ENCODE measurements around the gene FBP2. TPM values are rescaled to one million over a fixed set of nuclear protein-coding genes. Genes with fewer than 3 reads are reported as not detected.

FBP2 gene
- total RNA-seq, result not detected in 2 replicates

DNA sequence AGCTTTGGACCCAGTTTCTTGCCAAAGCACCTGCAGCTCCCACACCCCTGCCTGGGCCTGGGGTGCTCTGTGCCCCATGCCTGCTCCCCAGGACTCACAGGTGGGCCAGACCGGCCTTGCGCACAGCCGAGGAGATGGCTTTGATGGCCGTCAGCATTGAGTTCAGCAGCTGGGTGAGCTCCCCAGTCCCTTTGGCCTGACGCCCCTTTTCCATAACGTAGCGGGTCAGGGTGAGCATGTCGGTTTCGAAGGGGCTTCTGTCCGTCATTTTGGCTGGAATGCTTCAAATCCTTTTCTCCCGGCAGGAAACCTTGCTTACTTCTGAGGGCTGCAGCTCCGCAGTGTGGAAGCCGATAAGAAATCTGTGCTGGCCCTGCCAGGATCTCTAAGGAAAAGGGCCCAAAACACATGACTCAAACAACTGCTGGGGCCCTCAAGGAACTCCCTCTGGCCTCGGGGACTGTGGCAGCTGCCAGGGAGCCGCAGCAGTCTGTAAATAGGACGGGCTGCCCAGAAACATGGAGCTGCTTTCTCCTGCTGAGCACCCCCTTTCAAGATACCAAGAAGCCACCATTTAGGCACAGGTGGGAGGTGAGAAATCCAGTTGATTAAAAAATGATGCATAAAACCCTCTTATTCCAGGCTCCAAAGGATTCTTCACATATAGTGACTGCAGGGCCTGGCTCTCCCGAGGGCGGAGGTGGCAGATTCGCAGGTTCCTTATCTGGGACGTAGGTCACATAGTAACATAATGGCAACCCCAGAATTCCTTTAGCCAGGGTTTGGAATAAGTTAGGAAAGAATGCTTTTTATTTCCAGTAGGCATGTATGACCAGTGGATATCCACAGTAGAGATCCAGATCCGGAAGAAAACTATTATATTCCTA is at the start of gene FBP2:
TSS of gene FBP2 (minus strand) at position 366 of the 887 bp plus-strand sequence. CDS start at position 268, 98 bp downstream.
- H3K4me1 Mint-ChIP-seq (ENCODE audit: low read depth), result no peaks in the 10 kb centered on the region

DNA sequence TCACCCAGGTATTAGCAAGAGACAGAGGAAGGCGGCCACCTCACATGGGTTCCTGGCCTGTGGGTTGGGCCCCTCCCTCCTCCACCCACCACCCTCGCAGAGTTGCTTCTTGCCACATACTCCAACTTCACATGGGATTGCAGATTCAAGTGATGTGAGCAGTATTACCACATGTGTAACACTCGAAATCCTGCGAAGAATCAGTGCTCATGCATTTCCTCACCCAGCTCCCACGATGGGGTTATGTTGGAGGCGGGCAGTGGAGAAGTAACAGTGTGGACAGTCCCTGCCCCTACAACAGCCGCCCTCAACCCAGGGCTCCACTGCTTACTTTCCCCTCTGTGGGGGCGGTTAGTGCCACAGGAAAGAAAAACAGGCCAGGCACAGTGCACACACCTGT is 49.6 kb upstream of the FBP2 start:
- Mint-ChIP-seq H3K4me3 (no peak overlapping the region), H3K27ac (no peak overlapping the region), H3K36me3 (ENCODE audit: low read depth) (no peaks in the 10 kb centered on the region), H3K4me1 (ENCODE audit: low read depth) (peaks cover 16% of the 10 kb centered on the region), H3K27me3 (ENCODE audit: insufficient read depth) (peaks cover 22% of the 10 kb centered on the region), H3K9me3 (no peaks in the 10 kb centered on the region)
- intact Hi-C loops (cut with micrococcal nuclease), result no loop called here
- no peak for DNase-seq (ENCODE audit: low spot score)

More for the DNA sequence above, at the start of gene FBP2:
- Mint-ChIP-seq H3K9me3 (no peaks in the 10 kb centered on the region), H3K27ac (no peak within 1 kb of the TSS), H3K4me3 (no peak within 1 kb of the TSS), H3K27me3 (ENCODE audit: insufficient read depth) (peaks cover 6% of the 10 kb centered on the region), H3K36me3 (ENCODE audit: low read depth) (no peaks in the 10 kb centered on the region)
- intact Hi-C loops (cut with micrococcal nuclease), result no loop called here
- DNase-seq (ENCODE audit: low spot score), result no peak

DNA sequence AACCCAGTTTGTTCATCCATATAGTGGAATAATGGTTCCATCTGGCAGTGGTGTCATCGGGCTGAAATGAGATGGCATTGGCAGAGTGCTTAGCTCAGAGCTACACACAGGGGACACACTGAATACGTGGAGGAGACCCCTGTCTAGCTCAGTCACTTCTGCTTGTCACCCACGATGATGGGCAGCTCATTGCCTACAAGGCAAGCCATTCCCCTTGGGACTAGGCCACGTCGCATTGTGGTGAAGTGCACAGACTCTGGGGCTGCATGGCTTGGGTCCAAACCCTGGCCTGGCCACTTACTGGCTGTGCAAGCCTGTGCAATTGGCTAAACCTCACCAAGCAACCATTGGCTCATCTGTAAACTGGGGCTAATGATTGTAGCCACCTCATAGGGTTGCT is 48.9 kb upstream of the FBP2 start:
- no peak overlapping the region for H3K27ac Mint-ChIP-seq
- H3K4me3 Mint-ChIP-seq, result no peak overlapping the region
- H3K27me3 Mint-ChIP-seq (ENCODE audit: insufficient read depth), result peaks cover 26% of the 10 kb centered on the region
- peaks cover 16% of the 10 kb centered on the region for H3K4me1 Mint-ChIP-seq (ENCODE audit: low read depth)
- no peak for DNase-seq (ENCODE audit: low spot score)
- H3K36me3 Mint-ChIP-seq (ENCODE audit: low read depth), result no peaks in the 10 kb centered on the region
- intact Hi-C loops (cut with micrococcal nuclease), result no loop called here
- H3K9me3 Mint-ChIP-seq, result no peaks in the 10 kb centered on the region

DNA sequence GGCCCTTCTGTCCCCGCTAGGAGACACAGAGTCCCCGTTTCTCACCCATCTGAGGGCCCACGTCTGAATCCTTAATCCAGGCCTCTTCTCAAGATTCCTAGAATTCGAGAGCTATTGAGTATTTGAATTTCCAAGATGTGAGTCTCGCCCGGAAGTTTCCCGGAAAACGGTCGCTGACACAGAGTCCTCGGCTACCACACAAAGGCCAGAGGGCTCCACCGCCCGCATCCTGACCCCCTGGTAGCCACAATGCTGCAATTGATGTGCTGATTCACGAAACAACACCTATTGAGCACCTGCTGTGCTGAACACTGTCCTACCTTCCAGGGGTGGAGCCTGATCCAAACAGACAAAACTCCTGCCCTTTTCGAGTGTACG is 46.4 kb upstream of the FBP2 start:
- H3K4me3 Mint-ChIP-seq, result peak overlapping the region; percentile 85
- H3K36me3 Mint-ChIP-seq (ENCODE audit: low read depth), result no peaks in the 10 kb centered on the region
- no peaks in the 10 kb centered on the region for H3K9me3 Mint-ChIP-seq
- intact Hi-C loops (cut with micrococcal nuclease), result no loop called here
- H3K27me3 Mint-ChIP-seq (ENCODE audit: insufficient read depth), result peaks cover 35% of the 10 kb centered on the region
- no peak overlapping the region for H3K27ac Mint-ChIP-seq
- no peak for DNase-seq (ENCODE audit: low spot score)
- H3K4me1 Mint-ChIP-seq (ENCODE audit: low read depth), result peaks cover 16% of the 10 kb centered on the region

DNA sequence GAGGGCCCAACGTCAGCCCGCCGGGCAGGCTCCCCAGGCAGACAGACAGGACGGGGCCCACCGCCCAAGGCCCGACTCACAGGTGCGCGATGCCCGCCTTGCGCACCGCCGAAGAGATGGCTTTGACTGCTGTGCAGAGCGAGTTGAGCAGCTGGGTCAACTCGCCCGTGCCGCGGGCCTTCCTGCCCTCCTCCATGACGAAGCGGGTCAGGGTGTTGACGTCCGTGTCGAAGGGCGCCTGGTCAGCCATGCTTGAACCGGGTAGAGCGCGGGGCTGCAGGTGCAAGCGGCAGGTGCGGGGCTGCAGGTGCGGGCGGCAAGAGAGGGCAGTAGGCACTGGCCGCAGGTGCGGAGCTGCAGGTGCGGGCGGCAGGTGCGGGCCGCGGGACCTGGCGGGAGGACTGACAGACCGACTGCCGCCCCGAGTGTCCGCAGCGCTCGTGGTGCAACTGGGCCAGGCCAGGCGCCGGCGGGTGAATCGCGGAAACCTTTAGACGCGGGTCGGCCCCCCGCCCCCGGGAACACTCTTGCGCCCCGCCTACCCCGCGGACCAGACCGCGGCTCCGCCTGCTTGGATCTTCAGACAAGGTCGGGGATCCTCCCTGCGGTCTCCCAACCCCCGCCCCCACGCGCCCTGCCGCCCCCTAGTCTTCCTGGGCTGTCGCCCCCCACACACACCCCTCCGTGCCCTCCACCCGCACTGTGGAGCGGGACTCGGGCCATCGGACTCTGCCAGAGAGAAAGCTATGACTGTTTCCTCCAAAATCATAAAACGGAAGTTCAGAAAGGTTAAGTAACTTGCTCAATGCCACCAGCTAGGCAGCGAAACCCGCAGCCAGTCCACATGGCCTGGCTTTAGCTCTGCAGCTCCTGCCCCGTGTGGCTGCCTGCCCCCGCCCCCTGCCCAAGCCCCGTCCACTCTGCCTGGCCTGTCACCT is 45.7 kb upstream of the FBP2 start, which contains the start of gene FBP1:
TSS of gene FBP1 (minus strand) at position 458 of the 938 bp plus-strand sequence. CDS start at position 250, 208 bp downstream.
- peak; percentile 11 for DNase-seq (ENCODE audit: low spot score)
- no peaks in the 10 kb centered on the region for H3K9me3 Mint-ChIP-seq
- H3K27ac Mint-ChIP-seq, result peak within 1 kb of the TSS; percentile 55
- H3K27me3 Mint-ChIP-seq (ENCODE audit: insufficient read depth), result peaks cover 35% of the 10 kb centered on the region
- intact Hi-C loops (cut with micrococcal nuclease), result no loop called here
- peaks cover 16% of the 10 kb centered on the region for H3K4me1 Mint-ChIP-seq (ENCODE audit: low read depth)
- H3K36me3 Mint-ChIP-seq (ENCODE audit: low read depth), result no peaks in the 10 kb centered on the region
- peak within 1 kb of the TSS; percentile 85 for H3K4me3 Mint-ChIP-seq

DNA sequence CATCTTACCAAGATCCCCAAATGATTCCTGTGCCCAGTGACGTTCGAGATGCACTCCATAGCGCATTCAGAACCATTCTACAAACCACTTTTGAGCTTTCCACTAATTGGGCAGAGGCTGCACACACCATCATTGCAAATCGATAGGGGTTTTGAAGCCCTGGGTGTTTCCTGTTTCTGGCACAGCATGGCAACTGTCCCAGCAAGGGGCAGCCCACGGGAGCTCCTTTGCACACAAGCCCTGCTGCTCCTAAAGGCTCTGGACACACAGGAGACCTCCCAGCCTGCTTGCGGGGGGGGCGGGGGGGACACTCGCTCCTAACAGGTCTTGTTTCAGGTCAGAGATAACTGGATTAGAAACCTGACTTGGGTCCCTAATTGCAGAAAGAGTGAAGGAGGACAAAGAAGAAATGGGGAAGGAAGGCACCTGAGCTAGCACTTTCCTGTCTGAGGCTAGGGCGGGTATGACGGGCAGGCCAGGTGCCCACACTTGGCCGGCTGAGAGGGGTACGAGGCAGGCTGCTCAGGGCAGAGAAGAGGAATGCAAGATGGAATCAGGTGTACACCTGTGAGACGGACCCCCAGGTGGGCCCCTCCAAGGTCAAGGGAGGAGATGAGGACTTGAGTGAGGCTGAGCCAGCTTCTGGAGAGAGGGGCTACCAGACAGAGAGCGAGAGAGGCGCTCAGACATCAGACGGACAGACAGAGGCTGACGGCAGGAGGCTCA is 44.9 kb upstream of the FBP2 start:
- H3K4me3 Mint-ChIP-seq, result peak overlapping the region; percentile 85
- H3K27ac Mint-ChIP-seq, result peak overlapping the region; percentile 2
- H3K36me3 Mint-ChIP-seq (ENCODE audit: low read depth), result no peaks in the 10 kb centered on the region
- H3K27me3 Mint-ChIP-seq (ENCODE audit: insufficient read depth), result peaks cover 35% of the 10 kb centered on the region
- H3K4me1 Mint-ChIP-seq (ENCODE audit: low read depth), result peaks cover 16% of the 10 kb centered on the region
- H3K9me3 Mint-ChIP-seq, result no peaks in the 10 kb centered on the region
- intact Hi-C loops (cut with micrococcal nuclease), result no loop called here
- DNase-seq (ENCODE audit: low spot score), result no peak

DNA sequence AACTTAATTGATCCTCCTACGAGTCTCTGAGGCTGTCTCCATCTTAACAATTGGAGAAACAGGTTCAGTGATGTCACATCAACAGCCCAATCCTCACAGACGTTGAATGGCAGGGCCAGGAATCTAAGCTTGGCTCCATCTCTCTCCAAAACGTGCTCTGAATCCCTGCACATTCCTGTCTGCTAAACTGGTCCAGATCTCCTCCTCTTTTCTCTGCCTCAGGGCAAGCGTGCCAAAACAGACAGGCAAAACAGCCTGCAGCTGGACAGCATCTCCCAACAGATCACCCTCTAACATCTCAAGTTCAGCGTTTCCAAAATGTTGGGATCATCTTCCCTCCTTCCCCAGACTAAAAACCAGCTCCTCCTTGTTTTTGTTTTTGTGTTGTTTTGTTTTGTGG is 39.1 kb upstream of the FBP2 start:
- H3K27ac Mint-ChIP-seq, result no peak overlapping the region
- DNase-seq (ENCODE audit: low spot score), result no peak
- intact Hi-C loops (cut with micrococcal nuclease), result no loop called here
- no peak overlapping the region for H3K4me3 Mint-ChIP-seq
- no peaks in the 10 kb centered on the region for H3K4me1 Mint-ChIP-seq (ENCODE audit: low read depth)
- H3K27me3 Mint-ChIP-seq (ENCODE audit: insufficient read depth), result peaks cover 29% of the 10 kb centered on the region
- H3K9me3 Mint-ChIP-seq, result no peaks in the 10 kb centered on the region
- no peaks in the 10 kb centered on the region for H3K36me3 Mint-ChIP-seq (ENCODE audit: low read depth)

DNA sequence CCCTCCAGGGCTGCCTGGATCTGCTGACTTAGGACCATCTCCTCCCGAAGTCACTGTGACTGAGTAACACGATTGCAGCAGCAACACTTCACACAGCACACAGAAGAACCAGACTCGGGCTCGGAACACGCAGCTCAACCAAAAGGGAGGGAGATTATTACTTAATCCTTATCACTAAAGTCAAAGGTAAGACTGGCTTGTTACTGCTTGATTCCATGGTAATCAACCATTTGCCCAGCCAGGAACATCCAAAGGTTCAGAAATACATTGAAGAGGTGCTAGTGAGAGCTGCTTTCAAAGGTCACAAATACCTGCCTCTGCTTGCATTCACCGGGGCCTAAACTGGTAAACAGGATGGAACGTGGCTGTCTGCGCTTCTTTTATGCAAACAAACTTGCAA is 38.0 kb upstream of the FBP2 start:
- no peak overlapping the region for H3K27ac Mint-ChIP-seq
- no peaks in the 10 kb centered on the region for H3K9me3 Mint-ChIP-seq
- no peaks in the 10 kb centered on the region for H3K4me1 Mint-ChIP-seq (ENCODE audit: low read depth)
- no peak for DNase-seq (ENCODE audit: low spot score)
- H3K36me3 Mint-ChIP-seq (ENCODE audit: low read depth), result no peaks in the 10 kb centered on the region
- no peak overlapping the region for H3K4me3 Mint-ChIP-seq
- peaks cover 22% of the 10 kb centered on the region for H3K27me3 Mint-ChIP-seq (ENCODE audit: insufficient read depth)
- intact Hi-C loops (cut with micrococcal nuclease), result no loop called here

DNA sequence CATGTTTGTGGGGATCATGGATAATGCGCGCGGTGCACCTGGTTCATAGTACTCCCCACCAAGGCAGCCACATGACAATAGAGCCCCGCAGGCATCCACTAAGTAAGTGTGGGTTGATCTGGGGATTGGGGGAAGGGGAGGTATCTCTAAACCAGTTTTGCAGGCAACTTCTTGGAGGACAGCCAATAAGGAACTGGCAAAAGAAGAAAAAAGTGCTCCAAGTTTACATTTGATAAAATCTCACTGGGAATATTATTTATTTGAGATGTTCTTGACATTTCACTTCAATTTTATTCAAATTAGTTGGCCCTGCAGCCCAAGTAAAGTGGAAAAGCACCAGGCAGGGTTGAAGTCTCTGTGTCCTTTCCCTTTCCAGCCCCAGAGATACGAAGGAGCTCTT is 37.2 kb upstream of the FBP2 start:
- Mint-ChIP-seq H3K9me3 (no peaks in the 10 kb centered on the region), H3K4me3 (no peak overlapping the region), H3K27me3 (ENCODE audit: insufficient read depth) (peaks cover 26% of the 10 kb centered on the region), H3K4me1 (ENCODE audit: low read depth) (no peaks in the 10 kb centered on the region), H3K36me3 (ENCODE audit: low read depth) (no peaks in the 10 kb centered on the region), H3K27ac (no peak overlapping the region)
- intact Hi-C loops (cut with micrococcal nuclease), result no loop called here
- DNase-seq (ENCODE audit: low spot score), result no peak

DNA sequence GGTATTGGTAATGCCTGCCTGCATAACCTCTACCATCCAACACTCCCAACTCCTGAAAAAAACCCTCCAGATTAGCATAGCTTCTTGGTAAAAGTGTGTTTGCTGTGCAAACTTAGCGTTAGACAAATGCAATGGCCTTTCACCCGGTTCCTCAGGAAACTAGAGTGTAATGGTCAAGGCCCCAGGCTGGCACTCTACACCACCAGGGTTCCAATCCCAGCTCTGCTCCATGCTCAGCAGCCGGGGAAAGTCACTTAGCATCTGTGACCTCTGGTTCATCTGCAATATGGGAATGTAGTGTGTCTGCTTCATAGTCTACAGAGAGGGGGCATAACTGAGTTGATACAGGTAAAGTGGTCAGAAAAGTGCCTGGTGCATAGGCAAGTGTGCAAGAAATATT is 36.7 kb upstream of the FBP2 start:
- peaks cover 22% of the 10 kb centered on the region for H3K27me3 Mint-ChIP-seq (ENCODE audit: insufficient read depth)
- no peaks in the 10 kb centered on the region for H3K36me3 Mint-ChIP-seq (ENCODE audit: low read depth)
- H3K9me3 Mint-ChIP-seq, result no peaks in the 10 kb centered on the region
- DNase-seq (ENCODE audit: low spot score), result no peak
- no peak overlapping the region for H3K27ac Mint-ChIP-seq
- intact Hi-C loops (cut with micrococcal nuclease), result no loop called here
- no peak overlapping the region for H3K4me3 Mint-ChIP-seq
- H3K4me1 Mint-ChIP-seq (ENCODE audit: low read depth), result no peaks in the 10 kb centered on the region

DNA sequence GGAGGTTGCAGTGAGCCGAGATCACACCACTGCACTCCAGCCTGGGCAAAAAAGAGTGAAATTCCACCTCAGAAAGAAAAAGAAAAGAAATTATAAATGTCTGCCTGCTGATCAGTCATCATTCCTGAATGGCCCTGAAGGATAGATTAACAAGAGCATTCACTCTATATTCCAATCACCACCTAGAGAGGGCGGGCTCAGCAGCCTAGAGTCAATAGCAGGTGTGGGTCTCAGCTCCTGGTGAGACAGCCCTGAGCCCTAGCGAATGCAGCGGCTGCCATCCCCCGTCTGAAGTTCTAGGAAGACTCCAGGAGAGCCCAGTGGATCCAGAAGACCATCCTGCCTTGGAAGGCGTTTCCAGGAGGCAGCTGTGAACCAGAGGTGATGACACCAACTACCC is 33.7 kb upstream of the FBP2 start:
- no peak overlapping the region for H3K27ac Mint-ChIP-seq
- H3K4me3 Mint-ChIP-seq, result no peak overlapping the region
- intact Hi-C loops (cut with micrococcal nuclease), result no loop called here
- no peak for DNase-seq (ENCODE audit: low spot score)
- peaks cover 17% of the 10 kb centered on the region for H3K27me3 Mint-ChIP-seq (ENCODE audit: insufficient read depth)
- no peaks in the 10 kb centered on the region for H3K9me3 Mint-ChIP-seq
- no peaks in the 10 kb centered on the region for H3K36me3 Mint-ChIP-seq (ENCODE audit: low read depth)
- no peaks in the 10 kb centered on the region for H3K4me1 Mint-ChIP-seq (ENCODE audit: low read depth)

DNA sequence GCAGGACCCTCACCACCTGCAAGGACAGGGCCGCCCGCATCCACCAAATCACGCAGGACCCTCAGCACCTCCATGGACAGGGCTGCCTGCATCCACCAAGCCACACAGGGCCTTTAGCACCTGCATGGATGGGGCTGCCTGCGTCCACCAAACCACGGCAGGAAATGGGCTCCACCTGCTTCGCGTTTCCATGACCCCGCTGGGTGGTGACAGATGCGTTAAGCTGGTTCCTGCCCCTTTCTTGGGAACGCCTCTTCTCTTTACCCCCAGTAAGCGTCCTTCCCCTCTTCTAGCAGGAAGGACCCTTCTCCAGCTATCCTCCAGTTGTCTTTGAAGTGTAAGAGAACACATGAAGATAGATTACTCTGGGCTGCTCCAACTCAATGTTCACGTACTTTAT is 32.2 kb upstream of the FBP2 start:
- Mint-ChIP-seq H3K27me3 (ENCODE audit: insufficient read depth) (peaks cover 10% of the 10 kb centered on the region), H3K27ac (no peak overlapping the region), H3K4me1 (ENCODE audit: low read depth) (no peaks in the 10 kb centered on the region), H3K36me3 (ENCODE audit: low read depth) (no peaks in the 10 kb centered on the region), H3K9me3 (no peaks in the 10 kb centered on the region), H3K4me3 (no peak overlapping the region)
- intact Hi-C loops (cut with micrococcal nuclease), result no loop called here
- DNase-seq (ENCODE audit: low spot score), result no peak
